ENCODE measurements around the gene RNPEPL1. TPM values are rescaled to one million over a fixed set of nuclear protein-coding genes. Genes with fewer than 3 reads are reported as not detected.

Gene RNPEPL1
- polyA plus RNA-seq, 4 donors: 26.2 to 38.7 (median 28.3) TPM

- DNase-seq (ENCODE audit: low read depth in 4 of 4, low spot score in 3 of 4): no peak
These were observed 4.2 kb upstream of the RNPEPL1 start for GRCh38 chr2:240563951-240564560.

DNA sequence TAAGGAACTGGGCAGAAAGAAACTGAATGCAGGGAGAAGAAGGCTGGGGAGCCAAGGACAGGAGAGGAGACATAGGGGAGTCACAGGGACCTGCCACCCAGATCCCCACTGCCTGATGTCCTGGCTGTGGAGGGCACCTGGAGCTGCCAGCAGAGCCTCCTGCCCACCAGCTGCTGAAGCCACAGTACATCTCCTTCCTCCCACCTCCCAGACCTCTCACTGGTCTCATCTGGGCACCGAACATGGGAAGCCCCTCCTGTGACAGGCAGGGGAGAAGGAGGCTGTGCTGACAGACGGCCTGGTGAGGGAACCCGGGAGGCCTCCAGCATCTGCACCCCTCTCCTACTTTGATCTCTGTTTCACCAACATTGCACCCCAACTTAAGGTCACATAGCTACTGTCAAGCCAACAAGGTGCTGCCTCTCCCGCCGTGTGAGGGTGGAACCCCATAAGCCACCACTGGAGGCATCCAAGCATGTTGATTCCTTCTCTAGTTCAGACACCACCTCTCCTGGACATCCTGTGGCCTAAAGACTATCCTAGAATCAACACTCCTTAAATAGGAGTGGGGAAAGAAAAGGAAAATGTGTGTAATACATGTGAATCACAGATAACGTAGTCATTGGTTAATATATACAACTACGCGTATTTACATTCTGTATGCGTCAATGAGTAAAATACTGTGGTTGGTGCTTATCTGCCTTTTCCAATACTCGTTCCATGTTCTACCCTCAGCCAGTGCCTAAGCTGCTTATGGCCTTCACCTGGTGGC is 3.5 kb upstream of the RNPEPL1 start:
- no peak for DNase-seq (ENCODE audit: low read depth in 4 of 4, low spot score in 3 of 4)

DNA sequence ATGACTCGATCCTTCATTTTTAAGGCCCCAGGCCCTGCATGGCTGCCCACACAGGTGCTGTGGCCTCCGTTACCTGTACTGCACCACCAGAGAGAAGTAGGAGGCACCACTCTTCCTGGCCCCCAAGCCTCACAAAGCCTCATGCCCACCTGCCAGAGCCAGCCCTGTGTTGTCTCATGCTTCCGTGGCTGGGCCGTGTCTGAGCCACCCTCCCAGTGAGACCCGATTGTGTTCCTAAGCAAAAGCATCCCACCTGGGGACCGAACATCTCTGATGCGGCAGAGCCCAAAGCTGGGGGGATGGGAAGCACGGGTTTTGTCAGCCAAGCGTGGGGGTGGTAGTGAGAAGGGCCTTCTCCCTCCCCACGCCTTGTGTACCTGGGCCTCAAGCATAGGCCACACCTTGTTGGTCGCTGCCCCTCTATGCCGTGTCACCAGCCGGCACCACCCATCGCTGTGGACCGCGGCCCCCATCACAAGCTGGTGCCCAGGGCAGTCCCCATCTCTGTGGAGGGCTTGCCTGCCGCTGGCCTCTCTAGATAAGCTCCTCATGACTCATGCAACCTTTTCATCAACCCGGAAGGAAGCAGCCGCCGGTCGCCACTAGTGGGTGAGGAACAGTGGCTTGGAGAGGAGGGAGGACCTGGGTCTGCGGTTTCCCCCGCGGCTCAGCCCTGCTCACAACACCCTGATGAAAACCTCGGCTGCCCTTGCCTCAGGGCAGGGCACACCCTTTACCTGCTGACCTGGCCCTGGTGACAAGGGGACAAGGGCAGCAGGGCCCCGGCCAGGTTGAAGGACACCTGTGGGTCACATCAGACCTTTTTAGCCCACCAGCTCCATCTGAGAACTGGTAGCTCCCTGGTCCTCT is 2.7 kb upstream of the RNPEPL1 start:
- no peak for DNase-seq (ENCODE audit: low read depth in 4 of 4, low spot score in 3 of 4)

GRCh38 chr2:240566203-240567136 is 1.8 kb upstream of the RNPEPL1 start:
- DNase-seq (ENCODE audit: low read depth in 4 of 4, low spot score in 3 of 4): peak in 2 of 4 donors; percentile 54 to 55

DNA sequence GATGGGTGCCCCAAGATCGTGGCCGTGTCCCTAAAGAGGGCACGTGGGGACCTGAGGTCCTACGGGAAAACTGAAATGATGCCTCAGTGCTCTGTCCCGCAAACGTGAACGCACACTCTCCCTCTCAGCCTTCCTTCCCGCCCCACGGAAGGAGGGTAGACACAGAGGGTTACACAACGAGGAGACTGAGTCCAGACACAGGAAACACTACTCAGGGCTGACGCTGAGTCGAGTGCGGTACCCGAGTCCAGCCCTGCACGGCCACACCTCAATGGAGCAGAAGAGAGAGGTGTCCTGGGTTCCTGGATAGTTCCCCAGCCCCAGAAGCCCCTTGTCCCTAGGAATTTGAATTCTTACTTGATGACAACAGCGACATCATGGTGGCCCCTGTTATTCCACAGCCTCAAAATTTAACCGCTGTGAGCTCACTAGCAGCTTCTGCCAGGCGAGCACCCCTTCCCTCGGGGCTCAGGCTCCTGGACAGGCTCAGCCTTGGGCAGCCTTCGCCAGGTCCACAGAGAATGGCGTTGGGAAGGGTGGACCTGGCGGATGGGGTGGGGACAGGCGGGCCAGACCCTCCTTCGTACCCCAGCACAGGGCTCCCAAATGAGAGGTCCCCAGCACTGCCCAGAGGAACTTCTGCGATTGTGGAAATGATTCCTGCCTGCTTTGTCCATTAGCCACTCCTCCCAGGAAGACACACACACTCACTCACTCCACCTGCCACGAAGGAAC is 980 bp upstream of the RNPEPL1 start:
- DNase-seq (ENCODE audit: low read depth in 4 of 4, low spot score in 3 of 4): no peak

DNA sequence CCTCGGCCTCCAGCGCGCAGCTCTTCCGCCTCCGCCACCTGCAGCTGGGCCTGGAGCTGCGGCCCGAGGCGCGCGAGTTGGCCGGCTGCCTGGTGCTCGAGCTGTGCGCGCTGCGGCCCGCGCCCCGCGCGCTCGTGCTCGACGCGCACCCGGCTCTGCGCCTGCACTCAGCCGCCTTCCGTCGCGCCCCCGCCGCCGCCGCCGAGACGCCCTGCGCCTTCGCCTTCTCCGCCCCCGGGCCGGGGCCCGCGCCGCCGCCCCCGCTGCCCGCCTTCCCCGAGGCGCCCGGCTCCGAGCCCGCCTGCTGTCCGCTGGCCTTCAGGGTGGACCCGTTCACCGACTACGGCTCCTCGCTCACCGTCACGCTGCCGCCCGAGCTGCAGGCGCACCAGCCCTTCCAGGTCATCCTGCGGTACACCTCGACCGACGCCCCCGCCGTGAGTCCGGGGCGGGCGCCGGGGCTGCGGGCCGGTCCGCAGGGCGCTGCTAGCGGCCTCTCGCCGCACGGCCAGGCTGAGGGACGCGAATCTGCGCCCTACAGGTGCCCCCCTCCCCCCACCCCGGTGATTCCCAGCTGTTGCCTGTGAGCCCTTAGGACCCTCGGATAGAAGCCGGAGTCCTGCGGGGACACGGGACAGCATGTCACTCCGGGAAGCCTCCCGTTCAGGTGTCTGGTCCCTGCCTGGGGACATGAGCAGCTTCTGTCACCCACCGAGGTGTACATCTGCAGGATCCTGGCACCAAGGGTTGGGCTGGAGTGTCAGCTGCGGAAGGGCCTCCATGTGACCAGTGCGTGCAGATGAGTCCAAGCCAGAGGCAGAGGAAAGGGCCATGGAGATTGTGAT is 616 bp downstream of the RNPEPL1 start:
- no peak for DNase-seq (ENCODE audit: low read depth in 4 of 4, low spot score in 3 of 4)

- no peak for DNase-seq (ENCODE audit: low read depth in 4 of 4, low spot score in 3 of 4)
These were observed 1.3 kb downstream of the RNPEPL1 start for GRCh38 chr2:240569523-240569997.

DNA sequence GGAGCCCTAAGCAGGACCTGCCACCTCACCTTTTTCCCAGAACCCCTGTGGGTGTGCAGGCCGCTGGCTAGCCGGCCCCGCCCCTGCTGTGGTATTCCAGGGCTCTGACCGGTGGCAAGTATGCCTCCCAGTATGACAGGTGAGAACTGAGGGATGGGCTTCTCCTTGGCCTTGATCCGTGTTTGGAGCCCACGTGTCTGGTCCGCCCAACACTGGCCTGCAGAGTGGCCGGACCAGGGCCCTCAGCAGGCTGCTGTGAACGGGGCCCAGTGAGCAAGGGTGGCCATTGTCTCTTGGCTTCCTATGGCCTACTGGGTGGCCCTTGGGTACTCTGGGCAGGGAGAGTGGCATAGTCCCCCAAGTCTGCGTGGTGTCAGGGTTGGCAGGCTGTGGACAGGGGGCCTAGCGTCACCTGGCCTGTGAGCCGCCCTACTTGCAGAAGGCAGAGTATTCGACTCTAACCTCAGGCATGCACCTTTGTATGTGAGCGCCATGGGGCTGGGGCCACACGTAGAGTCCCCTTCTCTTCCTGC is 1.8 kb downstream of the RNPEPL1 start:
- no peak for DNase-seq (ENCODE audit: low read depth in 4 of 4, low spot score in 3 of 4)

- DNase-seq (ENCODE audit: low read depth in 4 of 4, low spot score in 3 of 4): no peak
These were observed 2.4 kb downstream of the RNPEPL1 start for GRCh38 chr2:240570531-240571313.

- no peak for DNase-seq (ENCODE audit: low read depth in 4 of 4, low spot score in 3 of 4)
These were observed 3.2 kb downstream of the RNPEPL1 start for GRCh38 chr2:240571314-240571973.

GRCh38 chr2:240572141-240573031 is 4.1 kb downstream of the RNPEPL1 start:
- no peak for DNase-seq (ENCODE audit: low read depth in 4 of 4, low spot score in 3 of 4)

- DNase-seq (ENCODE audit: low read depth in 4 of 4, low spot score in 3 of 4): no peak
These were observed 4.8 kb downstream of the RNPEPL1 start for GRCh38 chr2:240573071-240573515.

GRCh38 chr2:240573516-240574385 is 5.5 kb downstream of the RNPEPL1 start:
- no peak for DNase-seq (ENCODE audit: low read depth in 4 of 4, low spot score in 3 of 4)

GRCh38 chr2:240574386-240575100 is 6.3 kb downstream of the RNPEPL1 start:
- DNase-seq (ENCODE audit: low read depth in 4 of 4, low spot score in 3 of 4): no peak

Data from right renal pelvis (tissue), 4 donors.